ENCODE results near the gene FUT2.
A peak's percentile ranks its signal among the peaks of the same experiment; 100 is the strongest.
"Not testable (repeated sequence)": the region's sequence is repeated elsewhere in the genome, so short reads cannot be mapped to it uniquely, and the experiment has no call there.

Gene FUT2

GRCh38 chr19:48702701-48703100 is 6.9 kb downstream of the FUT2 start:
- no peak for DNase-seq (ENCODE audit: low read depth)

- DNase-seq (ENCODE audit: low read depth), result no peak
Observed at GRCh38 chr19:48703316-48703715, 7.5 kb downstream of the FUT2 start.

GRCh38 chr19:48705431-48705830 is 9.7 kb downstream of the FUT2 start:
- DNase-seq (ENCODE audit: low read depth), result no peak

- no peak for DNase-seq (ENCODE audit: low read depth)
Observed at GRCh38 chr19:48708471-48708870, 12.7 kb downstream of the FUT2 start.

GRCh38 chr19:48711106-48711662 is 15.4 kb downstream of the FUT2 start:
- DNase-seq (ENCODE audit: low read depth), result no peak

- no peak for DNase-seq (ENCODE audit: low read depth)
Observed at GRCh38 chr19:48713041-48713863, 17.5 kb downstream of the FUT2 start.

GRCh38 chr19:48713864-48714755 is 18.3 kb downstream of the FUT2 start:
- DNase-seq (ENCODE audit: low read depth), result peak; percentile 94

GRCh38 chr19:48714759-48715675 is 19.2 kb downstream of the FUT2 start:
- DNase-seq (ENCODE audit: low read depth), result no peak

GRCh38 chr19:48715681-48716171 is 20.0 kb downstream of the FUT2 start:
- no peak for DNase-seq (ENCODE audit: low read depth)

- no peak for DNase-seq (ENCODE audit: low read depth)
Observed at GRCh38 chr19:48716562-48717291, 21.0 kb downstream of the FUT2 start.

GRCh38 chr19:48718106-48718505 is 22.3 kb downstream of the FUT2 start:
- not testable (repeated sequence) for DNase-seq (ENCODE audit: low read depth)

GRCh38 chr19:48718711-48719231 is 23.0 kb downstream of the FUT2 start:
- no peak for DNase-seq (ENCODE audit: low read depth)

- no peak for DNase-seq (ENCODE audit: low read depth)
Observed at GRCh38 chr19:48719263-48720171, 23.7 kb downstream of the FUT2 start, which contains the start of gene MAMSTR. Gene MAMSTR, minus strand, starts transcription at chr19:48719725. Its CDS starts 694 bp downstream, at chr19:48719031.

- no peak for DNase-seq (ENCODE audit: low read depth)
Observed at GRCh38 chr19:48720251-48720612, 24.5 kb downstream of the FUT2 start.

GRCh38 chr19:48720613-48721296 is 25.0 kb downstream of the FUT2 start:
- DNase-seq (ENCODE audit: low read depth), result peak; percentile 73

GRCh38 chr19:48722196-48722708 is 26.5 kb downstream of the FUT2 start:
- DNase-seq (ENCODE audit: low read depth), result no peak

- no peak for DNase-seq (ENCODE audit: low read depth)
Observed at GRCh38 chr19:48724796-48725753, 29.3 kb downstream of the FUT2 start.
